ENCODE measurements around the gene CAPRIN2. TPM values are rescaled to one million over a fixed set of nuclear protein-coding genes. Genes with fewer than 3 reads are reported as not detected.
A peak's percentile ranks its signal among the peaks of the same experiment; 100 is the strongest.

Gene CAPRIN2
- polyA plus RNA-seq, 1 donor from 2014 or later: 132 TPM

- peak overlapping the region; percentile 59 for H3K4me2 ChIP-seq (ENCODE audit: low read length)
- peak overlapping the region; percentile 26 for H3K9ac ChIP-seq (ENCODE audit: low read length)
- H3K36me3 ChIP-seq (ENCODE audit: insufficient read depth, low read length): no peaks in the 10 kb centered on the region
- H3K4me3 ChIP-seq (ENCODE audit: low read length): peak overlapping the region; percentile 67
- no peaks in the 10 kb centered on the region for H3K9me2 ChIP-seq (ENCODE audit: insufficient read depth, low read length)
- no peaks in the 10 kb centered on the region for H4K20me1 ChIP-seq (ENCODE audit: insufficient read depth)
- H2AFZ ChIP-seq (ENCODE audit: low read depth, low read length): no peak overlapping the region
- H3K9me3 ChIP-seq (ENCODE audit: low read length): no peaks in the 10 kb centered on the region
- H3F3A ChIP-seq (ENCODE audit: insufficient read depth, low read length, poor library complexity, severe bottlenecking): no peaks in the 10 kb centered on the region
- H3K27ac ChIP-seq (ENCODE audit: low read length): no peak overlapping the region
- TF ChIP-seq EP300 (conservative IDR thresholded peaks at IDR 0.05; ENCODE audit: poor library complexity, severe bottlenecking) (no peak), CTCF (IDR thresholded peaks at IDR 0.05; ENCODE audit: poor library complexity, severe bottlenecking) (peak; percentile 45), MXI1 (conservative IDR thresholded peaks at IDR 0.05; ENCODE audit: poor library complexity, severe bottlenecking) (no peak), POLR2AphosphoS5 (IDR thresholded peaks at IDR 0.05) (no peak), RAD21 (conservative IDR thresholded peaks at IDR 0.05) (no peak), SMC3 (conservative IDR thresholded peaks at IDR 0.05; ENCODE audit: poor library complexity) (peak; percentile 19), EZH2 (IDR thresholded peaks at IDR 0.05; ENCODE audit: borderline replicate concordance, insufficient read depth, low read length, poor library complexity, severe bottlenecking) (peak; percentile 68)
- peaks cover 32% of the 10 kb centered on the region for H3K27me3 ChIP-seq (ENCODE audit: insufficient read depth, low read depth, low read length)
- no peaks in the 10 kb centered on the region for H3K79me2 ChIP-seq (replicated peaks; ENCODE audit: insufficient read depth, low read length)
Observed at GRCh38 chr12:30795410-30796312, 40.9 kb upstream of the CAPRIN2 start.

GRCh38 chr12:30794591-30795409 is 40.0 kb upstream of the CAPRIN2 start:
- Histone ChIP-seq H3K9ac (ENCODE audit: low read length) (no peak overlapping the region), H4K20me1 (ENCODE audit: insufficient read depth) (no peaks in the 10 kb centered on the region), H3K4me3 (ENCODE audit: low read length) (no peak overlapping the region), H3K27me3 (ENCODE audit: insufficient read depth, low read depth, low read length) (peaks cover 32% of the 10 kb centered on the region), H3F3A (ENCODE audit: insufficient read depth, low read length, poor library complexity, severe bottlenecking) (no peaks in the 10 kb centered on the region), H3K9me3 (ENCODE audit: low read length) (no peaks in the 10 kb centered on the region), H3K27ac (ENCODE audit: low read length) (no peak overlapping the region), H3K36me3 (ENCODE audit: insufficient read depth, low read length) (no peaks in the 10 kb centered on the region), H3K4me2 (ENCODE audit: low read length) (no peak overlapping the region), H3K9me2 (ENCODE audit: insufficient read depth, low read length) (no peaks in the 10 kb centered on the region), H3K79me2 (replicated peaks; ENCODE audit: insufficient read depth, low read length) (no peaks in the 10 kb centered on the region), H2AFZ (ENCODE audit: low read depth, low read length) (no peak overlapping the region)
- TF ChIP-seq MXI1 (conservative IDR thresholded peaks at IDR 0.05; ENCODE audit: poor library complexity, severe bottlenecking): no peak
- TF ChIP-seq REST (IDR thresholded peaks at IDR 0.05; ENCODE audit: borderline replicate concordance): no peak
- TF ChIP-seq CTCF (IDR thresholded peaks at IDR 0.05; ENCODE audit: poor library complexity, severe bottlenecking): no peak
- TF ChIP-seq TAF1 (IDR thresholded peaks at IDR 0.05; ENCODE audit: low read depth): no peak
- no peak for TF ChIP-seq RAD21 (conservative IDR thresholded peaks at IDR 0.05)
- TF ChIP-seq EZH2 (IDR thresholded peaks at IDR 0.05; ENCODE audit: borderline replicate concordance, insufficient read depth, low read length, poor library complexity, severe bottlenecking): no peak
- no peak for TF ChIP-seq EP300 (conservative IDR thresholded peaks at IDR 0.05; ENCODE audit: poor library complexity, severe bottlenecking)
- no peak for TF ChIP-seq POLR2AphosphoS5 (IDR thresholded peaks at IDR 0.05)
- TF ChIP-seq SMC3 (conservative IDR thresholded peaks at IDR 0.05; ENCODE audit: poor library complexity): no peak
